Measurements from ENCODE around the gene GSAP. TPM values are rescaled to one million over a fixed set of nuclear protein-coding genes. Genes with fewer than 3 reads are reported as not detected.
A peak's percentile ranks its signal among the peaks of the same experiment; 100 is the strongest.
"Not testable (repeated sequence)": the region's sequence is repeated elsewhere in the genome, so short reads cannot be mapped to it uniquely, and the experiment has no call there.

GSAP gene
- total RNA-seq = 1 to 10 TPM; 1.7 TPM

GRCh38 chr7:77415823-77416620 is at the start of gene GSAP:
GSAP (minus strand) TSS chr7:77416349; CDS start chr7:77416321, 28 bp downstream.
- H3K9me3 Mint-ChIP-seq = no peaks in the 10 kb centered on the region
- H3K27ac Mint-ChIP-seq = peak within 1 kb of the TSS; percentile 67
- H3K27me3 Mint-ChIP-seq = peaks cover 15% of the 10 kb centered on the region
- peaks cover 47% of the 10 kb centered on the region for H3K4me1 Mint-ChIP-seq
- H3K36me3 Mint-ChIP-seq = no peaks in the 10 kb centered on the region
- DNase-seq = peak; percentile 53
- peak within 1 kb of the TSS; percentile 58 for H3K4me3 Mint-ChIP-seq

- peaks cover 24% of the 10 kb centered on the region for H3K4me1 Mint-ChIP-seq
These were observed 49.1 kb upstream of the GSAP start for GRCh38 chr7:77465256-77465655.

GRCh38 chr7:77464589-77464988 is 48.4 kb upstream of the GSAP start:
- Mint-ChIP-seq H3K9me3 (peaks cover 2% of the 10 kb centered on the region), H3K27me3 (no peaks in the 10 kb centered on the region), H3K27ac (peak overlapping the region; percentile 41), H3K4me1 (peaks cover 24% of the 10 kb centered on the region), H3K4me3 (no peak overlapping the region), H3K36me3 (peaks cover 2% of the 10 kb centered on the region)
- no peak for DNase-seq

More at GRCh38 chr7:77465256-77465655, 49.1 kb upstream of the GSAP start:
- Mint-ChIP-seq H3K27ac (no peak overlapping the region), H3K4me3 (no peak overlapping the region), H3K36me3 (peaks cover 2% of the 10 kb centered on the region), H3K27me3 (no peaks in the 10 kb centered on the region), H3K9me3 (peaks cover 4% of the 10 kb centered on the region)
- DNase-seq = no peak

- not testable (repeated sequence) for H3K36me3 Mint-ChIP-seq, H3K4me3 Mint-ChIP-seq, H3K27me3 Mint-ChIP-seq, H3K9me3 Mint-ChIP-seq
- Mint-ChIP-seq H3K4me1 (peaks cover 24% of the 10 kb centered on the region), H3K27ac (peak overlapping the region; percentile 55)
- DNase-seq = peak; percentile 21
These were observed 47.5 kb upstream of the GSAP start for GRCh38 chr7:77463632-77464031.

- Mint-ChIP-seq H3K4me1 (peaks cover 24% of the 10 kb centered on the region), H3K27ac (no peak overlapping the region), H3K9me3 (no peaks in the 10 kb centered on the region), H3K27me3 (no peaks in the 10 kb centered on the region), H3K36me3 (no peaks in the 10 kb centered on the region), H3K4me3 (no peak overlapping the region)
- DNase-seq = no peak
These were observed 45.7 kb upstream of the GSAP start for GRCh38 chr7:77461842-77462241.

- H3K27me3 Mint-ChIP-seq = no peaks in the 10 kb centered on the region
- no peaks in the 10 kb centered on the region for H3K9me3 Mint-ChIP-seq
- H3K4me3 Mint-ChIP-seq = no peak overlapping the region
- no peak for DNase-seq
- H3K27ac Mint-ChIP-seq = no peak overlapping the region
- H3K4me1 Mint-ChIP-seq = peaks cover 22% of the 10 kb centered on the region
- H3K36me3 Mint-ChIP-seq = no peaks in the 10 kb centered on the region
These were observed 45.1 kb upstream of the GSAP start for GRCh38 chr7:77461246-77461645.

- Mint-ChIP-seq H3K4me1 (peaks cover 17% of the 10 kb centered on the region), H3K4me3 (no peak overlapping the region), H3K36me3 (no peaks in the 10 kb centered on the region), H3K27me3 (no peaks in the 10 kb centered on the region), H3K27ac (no peak overlapping the region), H3K9me3 (no peaks in the 10 kb centered on the region)
- no peak for DNase-seq
These were observed 43.9 kb upstream of the GSAP start for GRCh38 chr7:77460057-77460486.

GRCh38 chr7:77459311-77459726 is 43.2 kb upstream of the GSAP start:
- Mint-ChIP-seq H3K36me3 (no peaks in the 10 kb centered on the region), H3K27me3 (no peaks in the 10 kb centered on the region), H3K27ac (no peak overlapping the region), H3K4me1 (peaks cover 11% of the 10 kb centered on the region), H3K4me3 (no peak overlapping the region), H3K9me3 (no peaks in the 10 kb centered on the region)
- no peak for DNase-seq

- Mint-ChIP-seq H3K27me3 (no peaks in the 10 kb centered on the region), H3K36me3 (no peaks in the 10 kb centered on the region), H3K9me3 (no peaks in the 10 kb centered on the region), H3K4me3 (no peak overlapping the region), H3K4me1 (peaks cover 5% of the 10 kb centered on the region), H3K27ac (no peak overlapping the region)
- DNase-seq = no peak
These were observed 42.6 kb upstream of the GSAP start for GRCh38 chr7:77458786-77459185.

GRCh38 chr7:77457779-77458178 is 41.6 kb upstream of the GSAP start:
- Mint-ChIP-seq H3K9me3 (no peaks in the 10 kb centered on the region), H3K4me1 (no peaks in the 10 kb centered on the region), H3K4me3 (no peak overlapping the region), H3K27ac (no peak overlapping the region), H3K36me3 (no peaks in the 10 kb centered on the region), H3K27me3 (no peaks in the 10 kb centered on the region)
- DNase-seq = no peak

- Mint-ChIP-seq H3K27ac (no peak overlapping the region), H3K36me3 (no peaks in the 10 kb centered on the region), H3K4me1 (no peaks in the 10 kb centered on the region)
These were observed 40.5 kb upstream of the GSAP start for GRCh38 chr7:77456696-77457095.

GRCh38 chr7:77455321-77455720 is 39.2 kb upstream of the GSAP start:
- H3K36me3 Mint-ChIP-seq = no peaks in the 10 kb centered on the region
- H3K4me1 Mint-ChIP-seq = no peaks in the 10 kb centered on the region
- H3K9me3 Mint-ChIP-seq = no peaks in the 10 kb centered on the region
- DNase-seq = no peak
- H3K4me3 Mint-ChIP-seq = no peak overlapping the region
- no peak overlapping the region for H3K27ac Mint-ChIP-seq
- no peaks in the 10 kb centered on the region for H3K27me3 Mint-ChIP-seq

More at GRCh38 chr7:77456696-77457095, 40.5 kb upstream of the GSAP start:
- no peak for DNase-seq
- Mint-ChIP-seq H3K9me3 (no peaks in the 10 kb centered on the region), H3K4me3 (no peak overlapping the region), H3K27me3 (no peaks in the 10 kb centered on the region)

- Mint-ChIP-seq H3K27me3 (no peaks in the 10 kb centered on the region), H3K36me3 (no peaks in the 10 kb centered on the region), H3K4me1 (no peaks in the 10 kb centered on the region), H3K4me3 (no peak overlapping the region), H3K9me3 (no peaks in the 10 kb centered on the region), H3K27ac (no peak overlapping the region)
- DNase-seq = no peak
These were observed 38.7 kb upstream of the GSAP start for GRCh38 chr7:77454802-77455201.

GRCh38 chr7:77453531-77453930 is 37.4 kb upstream of the GSAP start:
- no peak overlapping the region for H3K4me3 Mint-ChIP-seq
- H3K9me3 Mint-ChIP-seq = no peaks in the 10 kb centered on the region
- no peak for DNase-seq
- no peaks in the 10 kb centered on the region for H3K36me3 Mint-ChIP-seq
- H3K27me3 Mint-ChIP-seq = no peaks in the 10 kb centered on the region
- H3K27ac Mint-ChIP-seq = no peak overlapping the region
- H3K4me1 Mint-ChIP-seq = no peaks in the 10 kb centered on the region

- not testable (repeated sequence) for H3K4me3 Mint-ChIP-seq, H3K27me3 Mint-ChIP-seq, H3K27ac Mint-ChIP-seq, H3K4me1 Mint-ChIP-seq, H3K9me3 Mint-ChIP-seq, H3K36me3 Mint-ChIP-seq, DNase-seq
These were observed 35.8 kb upstream of the GSAP start for GRCh38 chr7:77451950-77452349.

GRCh38 chr7:77450613-77451012 is 34.5 kb upstream of the GSAP start:
- Mint-ChIP-seq H3K4me1 (peaks cover 7% of the 10 kb centered on the region), H3K9me3 (no peaks in the 10 kb centered on the region), H3K27me3 (no peaks in the 10 kb centered on the region), H3K27ac (no peak overlapping the region), H3K36me3 (no peaks in the 10 kb centered on the region), H3K4me3 (no peak overlapping the region)
- no peak for DNase-seq
